Stimulated activated CD8-positive, alpha-beta memory T cell treated with anti-CD3 and anti-CD28 coated beads, Interleukin-15, amount 100 ng/mL, for 4 hours (primary cell): ENCODE results near the gene TRAF3.

ENCODE experiments used
- DNase-seq, 2 donors: peaks; one replicate each; pipeline ENCODE4 v3.0.0-alpha.2; 2020; ENCODE audit warnings: low read depth in 2 of 2

TRAF3 gene

DNA sequence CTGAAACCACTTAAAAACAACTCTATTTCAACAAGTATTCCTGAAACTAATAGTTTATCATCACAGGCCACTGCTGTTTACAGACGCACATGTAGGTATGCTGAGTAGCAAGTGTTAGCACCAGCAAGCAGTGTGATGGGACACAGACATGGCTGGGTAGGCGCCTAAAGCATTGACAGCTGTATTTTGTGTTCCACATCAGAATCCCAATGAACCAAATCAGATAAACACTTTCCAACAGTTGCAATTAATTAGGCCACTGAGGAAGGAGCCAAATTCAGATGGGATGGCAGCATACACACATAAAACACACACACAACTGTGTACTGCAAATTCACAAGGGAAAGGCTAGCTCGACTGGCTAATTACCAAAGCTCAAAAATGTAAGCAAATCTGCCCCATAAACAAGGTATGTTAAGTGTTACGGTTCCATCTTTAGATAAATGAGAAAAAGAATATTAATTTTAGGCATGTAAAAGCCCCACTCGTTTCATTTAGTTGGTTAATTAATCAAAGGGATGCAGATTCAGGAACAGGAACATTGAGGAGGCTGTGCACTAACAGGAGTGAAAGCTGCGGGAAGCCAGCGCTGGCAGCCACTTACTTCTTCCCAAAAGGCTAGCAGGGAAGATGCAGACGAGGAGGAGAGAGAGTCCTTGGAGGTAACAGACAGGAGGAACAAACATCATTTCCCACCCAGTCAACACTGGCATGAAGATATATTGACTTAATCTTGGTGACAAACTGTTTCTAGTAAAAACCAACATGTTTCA lies 178.6 kb downstream of the TRAF3 start:
- no peak for DNase-seq

DNA sequence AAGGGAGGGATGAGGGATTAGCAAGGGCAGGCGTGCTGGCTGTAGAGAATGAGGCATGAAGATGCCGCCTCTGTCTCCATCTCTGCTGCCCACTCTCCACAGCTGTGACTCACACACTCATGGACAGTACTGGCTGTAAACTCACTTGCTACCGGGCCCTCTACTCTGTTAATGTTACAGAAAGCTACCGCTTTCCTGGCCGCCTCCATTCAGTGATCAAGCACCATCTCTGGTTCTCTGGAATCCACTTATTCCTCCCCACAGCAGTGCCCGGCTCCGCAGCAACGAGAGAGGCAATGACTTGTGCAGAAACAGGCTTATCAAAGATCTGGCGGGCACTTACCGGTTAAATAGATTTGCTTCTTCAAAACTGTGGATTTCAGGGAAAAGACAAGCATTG lies 180.0 kb downstream of the TRAF3 start:
- no peak for DNase-seq

DNA sequence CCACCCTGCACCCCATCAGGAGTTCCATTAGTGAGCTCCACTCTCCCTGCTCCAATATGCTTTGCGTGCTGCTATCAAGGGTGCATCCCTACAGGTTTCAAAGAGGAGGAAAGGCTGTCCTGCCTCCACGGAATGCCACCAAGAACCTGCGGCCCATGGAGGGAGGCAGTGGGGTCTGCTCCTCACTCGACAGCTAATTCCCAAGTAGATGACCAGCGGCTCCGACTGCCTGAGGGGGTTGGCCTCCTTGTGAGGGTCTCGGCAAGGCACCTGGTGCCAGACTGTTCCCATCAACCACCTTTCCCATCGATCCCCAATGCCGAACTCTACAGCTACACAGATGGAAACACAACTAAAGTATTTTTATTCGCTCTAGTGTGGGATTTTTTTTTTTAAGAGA lies 181.2 kb downstream of the TRAF3 start:
- DNase-seq: no peak
